Mucosa of stomach (tissue), 1 donor: ENCODE measurements around the gene MECP2.
"Not testable (repeated sequence)": the region's sequence is repeated elsewhere in the genome, so short reads cannot be mapped to it uniquely, and the experiment has no call there.

Experiments used
- H3K27me3 ChIP-seq: one replicate; pipeline ENCODE4 v1.7.0; 2013; ENCODE audit warnings: mild to moderate bottlenecking, low read length; ENCODE audit not compliant: control insufficient read depth, insufficient read depth
- H3K36me3 ChIP-seq: one replicate; pipeline ENCODE4 v1.7.0; 2013; ENCODE audit warnings: low read length; ENCODE audit not compliant: control insufficient read depth, insufficient read depth
- H3K4me1 ChIP-seq: one replicate; pipeline ENCODE4 v1.7.0; 2013; ENCODE audit warnings: mild to moderate bottlenecking, low read length; ENCODE audit not compliant: control insufficient read depth, insufficient read depth
- H3K4me3 ChIP-seq: one replicate; pipeline ENCODE4 v1.7.0; 2013; ENCODE audit warnings: low read length
- H3K9ac ChIP-seq: one replicate; pipeline ENCODE4 v1.7.0; 2013; ENCODE audit warnings: mild to moderate bottlenecking, low read length, moderate library complexity
- H3K9me3 ChIP-seq: one replicate; pipeline ENCODE4 v1.7.0; 2013; ENCODE audit warnings: mild to moderate bottlenecking, low read length, moderate library complexity; ENCODE audit not compliant: control insufficient read depth
- donor health status: Pancreatic carcinoma.

The MECP2 gene

DNA sequence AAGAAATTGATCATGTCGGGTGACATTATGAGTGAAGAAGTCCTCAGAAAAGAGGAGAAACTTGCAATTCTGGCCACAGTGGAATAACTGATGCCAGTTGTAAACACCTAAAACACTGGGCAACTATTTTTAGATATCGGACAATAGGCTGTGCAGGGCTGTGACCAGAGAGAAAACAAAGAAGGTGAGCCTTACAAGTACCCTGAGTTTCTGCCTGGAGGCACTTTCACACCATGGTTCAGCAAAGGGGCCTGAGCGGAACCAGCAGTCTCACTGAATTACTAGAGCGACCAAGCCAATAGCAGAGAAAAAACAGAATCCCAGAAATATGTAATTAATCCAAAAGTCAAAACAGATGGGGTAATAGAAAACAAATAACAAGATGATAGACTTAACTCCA is 89.0 kb downstream of the MECP2 start:
- no peaks in the 10 kb centered on the region for H3K27me3 ChIP-seq
- no peak overlapping the region for H3K9ac ChIP-seq

DNA sequence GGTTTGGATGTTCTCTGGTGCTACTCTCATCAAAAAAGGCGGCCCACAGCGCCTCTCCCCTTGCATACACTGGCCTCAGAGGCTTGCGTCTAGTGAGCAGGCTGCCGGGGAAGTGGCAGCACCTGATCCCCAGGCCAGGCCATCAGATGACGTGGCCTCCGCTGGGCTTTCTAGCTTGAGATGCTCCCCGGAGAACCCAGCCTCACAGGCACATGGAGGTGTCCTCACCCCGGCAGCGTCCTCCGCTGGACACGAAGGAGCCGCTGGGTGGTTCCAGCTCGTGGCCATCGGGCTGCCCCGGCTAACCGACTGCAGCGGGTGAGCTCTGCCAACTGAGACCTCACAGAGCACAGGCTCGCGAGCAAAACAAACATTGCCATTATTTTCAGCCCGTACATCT is 90.6 kb downstream of the MECP2 start:
- Histone ChIP-seq H3K36me3 (no peaks in the 10 kb centered on the region), H3K27me3 (no peaks in the 10 kb centered on the region), H3K9ac (no peak overlapping the region), H3K9me3 (no peaks in the 10 kb centered on the region), H3K4me1 (peaks cover 5% of the 10 kb centered on the region), H3K4me3 (no peak overlapping the region)

More for the DNA sequence above, 89.0 kb downstream of the MECP2 start:
- Histone ChIP-seq H3K9me3 (no peaks in the 10 kb centered on the region), H3K36me3 (no peaks in the 10 kb centered on the region), H3K4me3 (no peak overlapping the region), H3K4me1 (no peaks in the 10 kb centered on the region)

DNA sequence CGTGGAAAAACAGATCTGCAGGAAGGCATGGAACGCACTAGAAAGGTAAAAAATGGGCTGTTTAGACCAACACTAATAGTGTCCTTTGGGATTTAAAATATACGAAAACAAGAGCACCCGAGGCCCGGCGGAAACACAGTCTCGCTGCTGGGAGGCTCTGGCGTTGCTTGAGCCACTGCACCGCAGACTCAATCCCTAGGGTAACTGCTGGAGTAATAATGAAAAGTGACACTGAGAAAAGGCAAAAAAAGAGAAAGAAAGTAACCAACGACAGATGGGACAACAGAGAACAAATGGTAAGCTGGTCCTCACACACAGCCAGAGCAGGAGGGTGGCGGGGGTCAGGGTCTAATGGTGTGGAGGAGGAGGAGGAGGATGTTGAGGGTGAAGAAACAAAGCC is 93.2 kb downstream of the MECP2 start:
- no peak overlapping the region for H3K4me3 ChIP-seq
- no peak overlapping the region for H3K9ac ChIP-seq
- H3K36me3 ChIP-seq, result no peaks in the 10 kb centered on the region
- H3K9me3 ChIP-seq, result no peaks in the 10 kb centered on the region
- H3K27me3 ChIP-seq, result no peaks in the 10 kb centered on the region
- peaks cover 5% of the 10 kb centered on the region for H3K4me1 ChIP-seq

DNA sequence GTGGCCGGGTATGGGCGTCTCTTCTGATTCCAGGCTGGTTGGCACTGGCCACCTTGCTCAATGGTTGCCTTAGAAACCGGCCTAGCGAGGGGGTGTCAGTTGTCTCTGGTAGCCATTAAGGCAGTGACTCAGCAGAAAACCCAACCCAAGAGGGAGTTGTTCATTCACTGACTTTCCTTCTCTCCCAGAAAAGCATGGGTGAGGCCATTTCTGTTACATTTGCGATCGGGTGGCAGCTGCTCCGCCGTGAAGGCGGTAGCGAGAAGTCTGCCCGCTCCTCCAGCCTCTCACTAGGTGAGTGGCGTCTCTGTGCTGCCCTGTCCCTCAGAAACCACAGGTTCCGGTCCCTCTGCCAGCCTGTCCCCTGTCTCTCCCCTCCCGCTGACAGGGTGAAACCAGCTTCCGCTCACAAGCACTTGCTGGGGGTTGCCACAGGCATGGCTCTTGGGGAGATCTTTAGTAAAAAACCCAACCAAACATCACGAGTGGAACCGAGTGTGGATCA is 95.2 kb downstream of the MECP2 start:
- Histone ChIP-seq H3K36me3 (no peaks in the 10 kb centered on the region), H3K27me3 (no peaks in the 10 kb centered on the region), H3K9me3 (no peaks in the 10 kb centered on the region), H3K9ac (no peak overlapping the region), H3K4me1 (peaks cover 5% of the 10 kb centered on the region), H3K4me3 (no peak overlapping the region)

DNA sequence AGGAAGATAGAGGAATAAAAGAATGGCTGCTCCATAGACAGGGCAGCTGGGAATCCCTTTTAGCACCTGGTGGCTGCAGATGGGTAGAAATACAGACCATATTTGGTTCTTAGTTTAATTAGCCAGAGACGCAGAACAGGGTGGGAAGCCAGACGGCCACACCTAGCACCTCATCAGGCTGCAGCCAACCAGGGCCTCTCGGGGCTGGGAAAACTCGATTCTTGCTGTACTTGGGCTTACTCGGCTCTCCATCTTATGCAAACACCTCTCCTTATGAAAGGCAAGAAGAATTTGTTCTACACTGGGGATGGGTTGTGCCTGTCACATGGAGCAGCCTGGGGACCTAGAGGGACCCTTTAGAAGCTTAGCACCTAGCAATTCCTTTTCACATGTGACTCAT is 97.5 kb downstream of the MECP2 start:
- Histone ChIP-seq H3K4me3 (no peak overlapping the region), H3K4me1 (peaks cover 5% of the 10 kb centered on the region), H3K9ac (no peak overlapping the region), H3K27me3 (no peaks in the 10 kb centered on the region), H3K9me3 (no peaks in the 10 kb centered on the region), H3K36me3 (no peaks in the 10 kb centered on the region)

DNA sequence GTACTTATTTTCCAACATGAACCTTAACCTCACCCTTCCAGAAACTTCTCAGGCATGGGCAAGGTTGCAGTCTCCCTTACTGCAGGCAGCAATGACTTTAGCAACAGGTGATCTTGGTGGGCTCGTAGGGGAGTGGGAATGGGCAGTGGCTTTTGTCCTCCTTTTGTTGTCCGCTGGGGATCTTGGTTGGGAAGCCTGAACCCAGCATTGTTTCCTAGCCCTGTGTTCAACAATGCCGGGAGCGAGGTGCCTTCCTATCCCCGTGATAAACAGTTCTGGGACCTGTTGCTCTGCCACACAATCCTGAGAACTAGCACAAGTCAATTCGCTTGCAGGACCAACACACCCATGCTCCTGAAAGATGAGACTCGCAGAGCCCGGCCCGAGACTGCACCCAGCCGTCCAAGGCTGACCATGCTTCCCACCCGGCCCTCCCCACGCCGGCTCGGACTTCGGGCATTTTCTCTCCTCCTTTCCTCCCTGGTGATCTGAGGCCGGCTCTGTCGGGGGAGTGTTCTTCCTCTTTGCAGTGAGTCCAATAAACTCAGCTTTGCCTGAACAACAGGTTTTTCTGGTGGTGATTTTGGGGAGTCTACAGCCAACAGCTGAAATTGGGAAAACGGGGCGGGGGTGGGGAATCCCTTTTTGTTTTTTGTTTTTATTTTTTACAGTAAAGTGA is 98.0 kb downstream of the MECP2 start:
- no peak overlapping the region for H3K9ac ChIP-seq
- H3K27me3 ChIP-seq, result no peaks in the 10 kb centered on the region
- no peaks in the 10 kb centered on the region for H3K36me3 ChIP-seq
- no peak overlapping the region for H3K4me3 ChIP-seq
- H3K9me3 ChIP-seq, result no peaks in the 10 kb centered on the region
- peaks cover 5% of the 10 kb centered on the region for H3K4me1 ChIP-seq

DNA sequence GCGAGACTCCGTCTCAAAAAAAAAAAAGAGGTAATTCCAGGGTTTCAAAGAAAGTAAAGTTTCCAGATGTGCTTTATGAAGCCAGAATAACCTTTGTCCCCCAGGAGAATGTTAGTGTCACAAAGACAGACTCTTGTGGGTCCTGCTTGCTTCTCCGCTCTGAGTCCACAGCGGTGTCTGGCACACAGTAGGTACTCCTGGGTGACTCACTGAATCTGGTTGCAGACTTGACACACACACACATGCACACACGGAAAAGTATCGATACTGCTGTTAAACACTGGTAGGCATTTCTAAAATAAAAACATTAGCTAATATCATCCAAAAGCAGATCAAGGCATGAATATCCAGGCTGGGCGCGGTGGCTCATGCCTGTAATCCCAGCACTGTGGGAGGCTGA is 102.0 kb downstream of the MECP2 start:
- Histone ChIP-seq H3K9ac (no peak overlapping the region), H3K4me1 (no peaks in the 10 kb centered on the region), H3K4me3 (no peak overlapping the region), H3K27me3 (no peaks in the 10 kb centered on the region), H3K36me3 (no peaks in the 10 kb centered on the region), H3K9me3 (no peaks in the 10 kb centered on the region)

DNA sequence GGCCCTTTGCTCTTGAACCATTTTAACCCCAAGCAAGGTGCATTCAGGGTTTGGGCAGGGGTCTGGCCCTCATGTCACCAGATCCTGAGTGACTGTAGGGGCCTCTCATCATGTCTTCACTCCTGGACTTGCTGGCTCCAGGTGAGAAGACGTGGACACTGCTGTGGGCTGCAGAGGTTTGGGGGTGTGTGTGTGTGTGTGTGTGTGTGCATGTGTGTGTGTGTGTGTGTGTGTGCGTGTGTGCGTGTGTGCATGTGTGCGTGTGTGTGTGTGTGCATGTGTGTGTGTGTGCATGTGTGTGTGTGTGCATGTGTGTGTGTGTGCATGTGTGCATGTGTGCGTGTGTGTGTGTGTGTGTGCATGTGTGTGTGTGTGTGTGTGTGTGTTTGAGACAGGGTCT is 103.1 kb downstream of the MECP2 start:
- H3K27me3 ChIP-seq, H3K4me1 ChIP-seq, H3K36me3 ChIP-seq, H3K4me3 ChIP-seq, H3K9me3 ChIP-seq, H3K9ac ChIP-seq: not testable (repeated sequence)

DNA sequence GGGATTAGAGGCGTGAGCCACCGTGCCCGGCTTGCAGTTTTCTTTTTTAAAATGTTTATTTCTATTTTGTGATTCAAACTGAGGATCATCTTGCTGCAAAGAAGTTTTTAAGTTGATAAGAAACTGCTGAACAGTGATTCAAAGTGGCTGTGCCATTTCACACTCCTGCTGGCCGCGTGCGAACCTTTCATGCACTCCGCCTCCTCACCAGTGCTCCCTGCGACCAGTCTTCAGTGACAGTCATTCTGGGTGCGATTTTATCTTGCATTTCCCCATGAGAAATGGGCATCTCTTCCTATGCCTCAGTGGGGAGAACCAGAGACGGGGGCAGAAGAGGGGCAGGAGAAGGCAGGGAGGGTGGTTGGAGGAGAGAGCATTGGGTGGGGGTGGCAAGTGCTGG is 103.5 kb downstream of the MECP2 start:
- Histone ChIP-seq H3K27me3 (no peaks in the 10 kb centered on the region), H3K9ac (no peak overlapping the region), H3K4me3 (no peak overlapping the region), H3K9me3 (no peaks in the 10 kb centered on the region), H3K36me3 (no peaks in the 10 kb centered on the region), H3K4me1 (no peaks in the 10 kb centered on the region)

DNA sequence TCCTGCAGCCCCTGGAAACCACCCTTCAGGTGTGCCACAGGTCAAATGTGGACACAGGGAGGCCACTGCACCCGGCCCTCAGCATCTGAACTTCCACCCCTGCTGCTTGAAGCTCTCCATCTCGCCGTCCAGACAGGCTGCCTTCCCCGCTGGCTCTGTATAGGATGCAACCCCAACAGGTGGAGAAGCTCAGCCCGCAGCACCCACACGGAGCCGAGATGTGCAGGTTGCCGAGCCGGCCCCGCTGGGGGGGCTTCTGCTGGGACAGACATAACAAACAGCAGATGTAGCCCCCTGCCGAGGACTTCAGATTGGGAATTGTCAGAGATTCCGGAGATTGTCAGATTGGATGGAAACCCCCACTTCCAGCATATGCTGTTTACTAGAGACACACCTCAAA is 104.4 kb downstream of the MECP2 start:
- no peaks in the 10 kb centered on the region for H3K4me1 ChIP-seq
- H3K27me3 ChIP-seq, result no peaks in the 10 kb centered on the region
- H3K9me3 ChIP-seq, result no peaks in the 10 kb centered on the region
- no peak overlapping the region for H3K4me3 ChIP-seq
- H3K9ac ChIP-seq, result no peak overlapping the region
- no peaks in the 10 kb centered on the region for H3K36me3 ChIP-seq

DNA sequence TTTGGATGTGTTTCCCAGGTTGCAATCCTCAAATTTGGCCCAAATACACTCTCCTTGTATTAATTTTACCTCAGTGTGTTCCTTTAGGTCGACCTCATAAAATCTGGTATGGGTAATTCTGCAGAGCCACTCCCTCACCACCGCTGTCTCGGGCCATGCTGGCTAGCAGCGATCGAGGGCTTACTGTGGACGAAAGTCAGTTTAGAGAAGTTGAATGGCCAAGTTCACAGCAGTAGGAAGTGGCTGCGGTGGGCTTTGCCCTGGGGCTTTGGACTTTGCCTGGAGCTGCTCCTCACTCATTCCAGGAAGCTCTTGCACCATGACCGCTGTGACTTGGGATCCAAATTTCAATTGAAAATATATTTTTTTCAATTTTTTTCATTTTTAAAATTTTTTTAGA is 105.3 kb downstream of the MECP2 start:
- Histone ChIP-seq H3K4me1 (no peaks in the 10 kb centered on the region), H3K36me3 (no peaks in the 10 kb centered on the region), H3K9me3 (no peaks in the 10 kb centered on the region), H3K27me3 (no peaks in the 10 kb centered on the region), H3K9ac (no peak overlapping the region), H3K4me3 (no peak overlapping the region)

DNA sequence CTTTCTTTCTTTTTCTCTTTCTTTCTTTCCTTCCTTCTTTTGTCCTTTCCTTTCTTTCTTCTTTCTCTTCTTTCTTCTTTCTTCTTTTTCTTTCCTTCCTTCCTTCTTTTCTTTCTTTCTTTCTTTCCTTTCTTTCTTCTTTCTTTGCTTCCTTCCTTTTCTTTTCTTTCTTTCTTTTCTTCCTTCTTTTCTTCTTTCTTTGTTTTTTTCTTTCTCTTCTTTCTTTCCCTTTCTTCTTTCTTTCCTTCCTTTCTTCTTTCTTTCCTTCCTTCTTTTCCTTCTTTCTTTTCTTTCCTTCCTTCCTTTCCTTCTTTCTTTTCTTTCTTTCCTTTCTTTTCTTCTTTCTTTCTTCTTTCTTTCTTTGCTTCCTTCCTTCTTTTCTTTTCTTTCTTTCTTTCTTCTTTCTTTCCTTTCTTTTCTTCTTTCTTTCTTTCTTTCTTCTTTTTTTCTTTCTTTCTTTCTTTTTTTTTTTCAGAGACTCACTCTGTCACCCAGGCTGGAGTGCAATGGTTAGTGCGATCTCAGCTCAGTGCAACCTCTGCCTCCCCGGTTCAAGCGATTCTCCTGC is 106.4 kb downstream of the MECP2 start:
- Histone ChIP-seq H3K27me3 (no peaks in the 10 kb centered on the region), H3K36me3 (no peaks in the 10 kb centered on the region), H3K4me1 (no peaks in the 10 kb centered on the region), H3K9me3 (no peaks in the 10 kb centered on the region), H3K4me3 (no peak overlapping the region), H3K9ac (no peak overlapping the region)
